K562 (cell line): ENCODE measurements around the gene GLT1D1. TPM values are rescaled to one million over a fixed set of nuclear protein-coding genes. Genes with fewer than 3 reads are reported as not detected.
A peak's percentile ranks its signal among the peaks of the same experiment; 100 is the strongest.

Experiments used
- ATAC-seq: fragments of 200-7000 bp; cut with Tn5 transposase; 3 replicates; pipeline ENCODE4 v1.9.1; 2020; ENCODE audit warnings: moderate library complexity
- BruUV-seq: library from RNA; stranded (reverse); fragments of 400-500 nt; replicated peaks from 2 replicates; lab custom pipeline; 2021; lab: Mats Ljungman, UMichigan
- CTCF ChIA-PET: fragments of 300-600 bp; formaldehyde crosslinking; extraction: SDS; loops from one replicate; lab custom pipeline; 2021; ENCODE audit warnings: low intra/inter-chr PET ratio; lab: Yijun Ruan, JAX
- POLR2A ChIA-PET: fragments of 300-600, 350-650 bp; sonication (Branson Sonifier 250); formaldehyde crosslinking; extraction: SDS; loops from one replicate; lab custom pipeline; 2021; ENCODE audit warnings: antibody characterized with exemption, inconsistent platforms; lab: Yijun Ruan, JAX
- DNase-seq, 4 experiments: peaks; one replicate each; pipeline versions ENCODE4 v3.0.0 to v3.0.0-alpha.2; 2011 to 2018; ENCODE audit warnings: low spot score in 3 of 4, mixed read lengths in 3 of 4; ENCODE audit errors: extremely low read depth in 1 of 4
- FAIRE-seq: peaks from 2 replicates; lab custom pipeline; 2011; peaks lifted over from hg19 to GRCh38; lab: Jason Lieb, UNC
- H2AFZ ChIP-seq: 2 replicates; pipeline ENCODE4 v1.6.0; 2011; ENCODE audit warnings: low read depth, low read length, control low read depth, inconsistent platforms
- H3K27ac ChIP-seq: fragments of 200-600 bp; 3 replicates; pipeline ENCODE4 v1.8.0; 2011; ENCODE audit warnings: low read depth, mild to moderate bottlenecking, control low read depth, inconsistent platforms, low read length, moderate library complexity, mixed read lengths; ENCODE audit errors: extremely low read depth
- H3K27me3 ChIP-seq, 2 experiments: fragments of 300-600 bp in 1 of 2; 2 replicates in 1 of 2; 3 replicates in 1 of 2; pipeline versions ENCODE4 v1.6.0 to v1.8.0; 2011; ENCODE audit warnings: inconsistent platforms in 2 of 2, low read length in 2 of 2, mild to moderate bottlenecking in 1 of 2, mixed read lengths in 1 of 2, moderate library complexity in 1 of 2; ENCODE audit not compliant: control insufficient read depth in 2 of 2, insufficient read depth in 2 of 2
- H3K36me3 ChIP-seq: fragments of 300-600 bp; 3 replicates; pipeline ENCODE4 v1.8.0; 2011; ENCODE audit warnings: mild to moderate bottlenecking, low read length, inconsistent platforms; ENCODE audit not compliant: control insufficient read depth, insufficient read depth
- H3K4me1 ChIP-seq, 2 experiments: fragments of 200-600 bp in 1 of 2; replicated peaks in 1 of 2; 2 replicates in 1 of 2; 3 replicates in 1 of 2; pipeline versions ENCODE4 v1.5.1 to v1.8.0; 2011; ENCODE audit warnings: inconsistent platforms in 2 of 2, low read length in 2 of 2, mild to moderate bottlenecking in 1 of 2, mixed read lengths in 1 of 2, moderate library complexity in 1 of 2; ENCODE audit not compliant: control insufficient read depth in 2 of 2, insufficient read depth in 2 of 2
- H3K4me2 ChIP-seq: 2 replicates; pipeline ENCODE4 v1.6.1; 2011; ENCODE audit warnings: low read length, control low read depth, inconsistent platforms, mixed read lengths; ENCODE audit not compliant: insufficient read depth
- H3K4me3 ChIP-seq: fragments of 200-600 bp; sonication (generic), shearing (Covaris generic); 2 replicates; pipeline ENCODE4 v1.5.1; 2016; ENCODE audit warnings: control low read depth, inconsistent platforms
- H3K79me2 ChIP-seq: fragments of 200-600 bp; 3 replicates; pipeline ENCODE4 v1.8.0; 2011; ENCODE audit warnings: low read length, inconsistent platforms; ENCODE audit not compliant: control insufficient read depth, insufficient read depth
- H3K9ac ChIP-seq, 2 experiments: 2 replicates each; pipeline versions ENCODE4 v1.6.0 to v1.6.1; 2011; ENCODE audit warnings: low read depth in 2 of 2, low read length in 2 of 2, control low read depth in 1 of 2, inconsistent platforms in 1 of 2, mild to moderate bottlenecking in 1 of 2, mixed read lengths in 1 of 2; ENCODE audit not compliant: insufficient read depth in 1 of 2
- H3K9me1 ChIP-seq: one replicate; pipeline ENCODE4 v1.6.0; 2011; ENCODE audit warnings: inconsistent platforms, mild to moderate bottlenecking, low read length, moderate library complexity; ENCODE audit not compliant: control insufficient read depth, insufficient read depth
- H3K9me3 ChIP-seq: replicated peaks from 2 replicates; pipeline ENCODE4 v1.5.1; 2011; ENCODE audit warnings: low read depth, low read length, inconsistent platforms; ENCODE audit not compliant: control insufficient read depth, insufficient read depth
- H4K20me1 ChIP-seq: replicated peaks from 2 replicates; pipeline ENCODE4 v1.6.1; 2011; ENCODE audit warnings: low read length, inconsistent platforms, mixed read lengths; ENCODE audit not compliant: control insufficient read depth, insufficient read depth
- CTBP1 ChIP-seq: fragments of 450-650 bp; IDR thresholded peaks from 2 replicates; pipeline ENCODE4 v1.6.1; 2016; ENCODE audit warnings: borderline replicate concordance
- GABPA ChIP-seq: fragments of 200-800 bp; sonication (Bioruptor generic); conservative IDR thresholded peaks from 2 replicates; pipeline ENCODE4 v1.6.1; 2016; ENCODE audit warnings: low read depth, missing genetic modification characterization, missing compliant biosample characterization
- HCFC1 ChIP-seq: IDR thresholded peaks from 2 replicates; pipeline ENCODE4 v1.6.1; 2012; ENCODE audit warnings: low read depth, low read length, improper control_type of control experiment
- HDAC2 ChIP-seq: fragments of 450-650 bp; IDR thresholded peaks from 2 replicates; pipeline ENCODE4 v1.6.1; 2016; ENCODE audit warnings: mild to moderate bottlenecking
- MTA3 ChIP-seq: fragments of 450-650 bp; formaldehyde crosslinking; IDR thresholded peaks from 2 replicates; pipeline ENCODE4 v1.6.1; 2017; ENCODE audit warnings: mild to moderate bottlenecking, borderline replicate concordance
- MXI1 ChIP-seq: IDR thresholded peaks from 2 replicates; pipeline ENCODE4 v1.6.1; 2011; ENCODE audit warnings: low read depth, mild to moderate bottlenecking, improper control_type of control experiment, low read length
- NONO ChIP-seq, 2 experiments: fragments of 200-400 bp in 1 of 2; fragments of 450-650 bp in 1 of 2; formaldehyde crosslinking in 1 of 2; IDR thresholded peaks; 2 replicates each; pipeline ENCODE4 v1.6.1; 2017; ENCODE audit warnings: low read depth in 2 of 2, mild to moderate bottlenecking in 2 of 2, moderate library complexity in 2 of 2, low read length in 1 of 2
- NR4A1 ChIP-seq, 2 experiments: fragments of 250-450 bp in 1 of 2; fragments of 450-650 bp in 1 of 2; sonication (Bioruptor Pico) in 1 of 2; IDR thresholded peaks; 2 replicates each; pipeline versions ENCODE4 v1.4.0 to v1.6.1; 2016 to 2020; ENCODE audit warnings: mild to moderate bottlenecking in 2 of 2, missing compliant biosample characterization in 1 of 2, missing genetic modification characterization in 1 of 2, moderate library complexity in 1 of 2
- YY1 ChIP-seq, 3 experiments: IDR thresholded peaks; 2 replicates each; pipeline ENCODE4 v1.6.1; 2011; ENCODE audit warnings: low read length in 2 of 3, mild to moderate bottlenecking in 2 of 3, moderate library complexity in 2 of 3, borderline replicate concordance in 1 of 3, control low read depth in 1 of 3, low read depth in 1 of 3; ENCODE audit not compliant: insufficient read depth in 3 of 3, insufficient replicate concordance in 2 of 3, control insufficient read depth in 1 of 3, insufficient read length in 1 of 3; ENCODE audit errors: extremely low read depth in 1 of 3
- WGBS: fragments of 100-300 bp; shearing (Covaris generic); methylation state at CpG from one replicate; pipeline ENCODE4 v1.1.6; 2016; ENCODE audit warnings: low coverage, mixed read lengths; ENCODE audit not compliant: insufficient coverage; ENCODE audit errors: missing lambda C conversion rate; 5-methylcytosine and 5-hydroxymethylcytosine counted together
- in situ Hi-C: fragments of 300-500 bp; cut with MboI; formaldehyde crosslinking; loops from 4 replicates; pipeline ENCODE4 v1.15.0; 2018; ENCODE audit warnings: inconsistent platforms, mixed read lengths
- intact Hi-C: fragments of 100-400 bp; cut with micrococcal nuclease; formaldehyde crosslinking; loops from 2 replicates; pipeline ENCODE4 v1.14.2; 2022
- polyA plus RNA-seq, 8 experiments: library from polyadenylated mRNA; depleted of rRNA in 4 of 8; stranded (reverse) in 5 of 8; unstranded in 3 of 8; fragments of >200 nt; fragmentation: Nextera tagmentation in 2 of 8; fragmentation: Illumina TruSeq in 1 of 8; extraction: Ambion mirVana in 2 of 8; extraction: Trizol in 1 of 8; gene quantifications; 2 replicates each; pipeline versions ENCODE4 v1.2.1 to v1.2.3, GENCODE V29; 2011 to 2014; ENCODE audit warnings: inconsistent platforms in 1 of 8, missing spikeins in 1 of 8
- total RNA-seq, 7 experiments: library from RNA; depleted of rRNA in 6 of 7; stranded (reverse); fragments of >200 nt in 6 of 7; fragmentation: Illumina TruSeq in 2 of 7; extraction: Trizol in 2 of 7; gene quantifications; 2 replicates each; pipeline versions ENCODE4 v1.2.1 to v1.2.3, GENCODE V29; 2011 to 2021; ENCODE audit warnings: low replicate concordance in 1 of 7
- TF ChIP-seq, protein P1 (sequence below): fragments of 450-650 bp; IDR thresholded peaks from 2 replicates; pipeline ENCODE4 v1.6.1; 2014; ENCODE audit warnings: low read depth, mild to moderate bottlenecking, moderate library complexity, borderline replicate concordance
- TF ChIP-seq, protein P2 (sequence below): fragments of 250-450 bp; sonication (Bioruptor Pico); IDR thresholded peaks from 2 replicates; pipeline ENCODE4 v1.9.0; 2021; ENCODE audit warnings: mild to moderate bottlenecking, inconsistent platforms

The GLT1D1 gene
- total and polyA plus RNA-seq, 9 of the 15 experiments (the other 6 are each of a cell fraction or from before 2014, with no cell fraction given), result 0.04 TPM; not detected in 8

DNA sequence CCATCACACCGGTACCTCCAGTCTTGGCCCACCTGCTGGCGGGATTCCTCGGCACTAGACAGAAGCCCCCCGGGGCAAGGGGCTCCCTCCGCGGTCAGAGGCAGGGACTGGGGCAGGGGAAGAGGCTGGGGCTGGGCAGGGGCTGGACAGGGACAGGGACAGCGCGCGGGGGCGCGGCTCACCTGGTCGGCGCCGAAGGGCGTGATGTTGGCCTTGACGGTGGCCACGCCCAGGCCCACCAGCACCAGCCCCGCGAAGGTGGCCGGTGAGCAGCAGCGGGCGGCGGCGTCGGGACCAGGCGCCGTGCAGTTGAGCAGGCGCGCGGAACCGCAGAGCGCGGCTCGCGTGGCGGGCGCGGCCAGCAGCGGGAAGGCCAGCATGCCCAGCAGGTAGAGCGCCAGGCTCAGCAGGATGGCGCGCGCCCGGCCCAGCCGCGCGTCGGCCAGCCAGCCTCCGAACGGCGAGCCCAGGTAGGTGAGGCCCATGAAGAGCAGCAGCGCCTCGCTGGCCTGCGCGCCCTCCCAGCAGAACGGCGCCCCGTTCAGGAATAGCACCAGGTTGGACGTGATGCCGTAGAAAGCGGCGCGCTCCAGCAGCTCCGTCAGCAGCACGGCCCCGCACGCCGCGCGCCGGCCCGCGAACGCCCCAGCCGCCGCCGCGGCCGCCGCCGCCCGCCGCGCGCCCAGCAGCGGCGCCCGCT lies 29.9 kb upstream of the GLT1D1 start (continued):
- peak; percentile 20; the same call in 1 of the 2 replicates for TF ChIP-seq MTA3
- peak in 1 of 2 experiments; percentile 46; a peak in 1 of 4 replicates for TF ChIP-seq NONO (IDR thresholded peaks at IDR 0.05; ENCODE audit: low read depth in 2 of 2, low read length in 1 of 2)
- TF ChIP-seq, protein P1, sequence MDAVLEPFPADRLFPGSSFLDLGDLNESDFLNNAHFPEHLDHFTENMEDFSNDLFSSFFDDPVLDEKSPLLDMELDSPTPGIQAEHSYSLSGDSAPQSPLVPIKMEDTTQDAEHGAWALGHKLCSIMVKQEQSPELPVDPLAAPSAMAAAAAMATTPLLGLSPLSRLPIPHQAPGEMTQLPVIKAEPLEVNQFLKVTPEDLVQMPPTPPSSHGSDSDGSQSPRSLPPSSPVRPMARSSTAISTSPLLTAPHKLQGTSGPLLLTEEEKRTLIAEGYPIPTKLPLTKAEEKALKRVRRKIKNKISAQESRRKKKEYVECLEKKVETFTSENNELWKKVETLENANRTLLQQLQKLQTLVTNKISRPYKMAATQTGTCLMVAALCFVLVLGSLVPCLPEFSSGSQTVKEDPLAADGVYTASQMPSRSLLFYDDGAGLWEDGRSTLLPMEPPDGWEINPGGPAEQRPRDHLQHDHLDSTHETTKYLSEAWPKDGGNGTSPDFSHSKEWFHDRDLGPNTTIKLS, result no peak
- peak; percentile 54 for TF ChIP-seq CTBP1
- TF ChIP-seq, all 486 proteins: peak for 19

DNA sequence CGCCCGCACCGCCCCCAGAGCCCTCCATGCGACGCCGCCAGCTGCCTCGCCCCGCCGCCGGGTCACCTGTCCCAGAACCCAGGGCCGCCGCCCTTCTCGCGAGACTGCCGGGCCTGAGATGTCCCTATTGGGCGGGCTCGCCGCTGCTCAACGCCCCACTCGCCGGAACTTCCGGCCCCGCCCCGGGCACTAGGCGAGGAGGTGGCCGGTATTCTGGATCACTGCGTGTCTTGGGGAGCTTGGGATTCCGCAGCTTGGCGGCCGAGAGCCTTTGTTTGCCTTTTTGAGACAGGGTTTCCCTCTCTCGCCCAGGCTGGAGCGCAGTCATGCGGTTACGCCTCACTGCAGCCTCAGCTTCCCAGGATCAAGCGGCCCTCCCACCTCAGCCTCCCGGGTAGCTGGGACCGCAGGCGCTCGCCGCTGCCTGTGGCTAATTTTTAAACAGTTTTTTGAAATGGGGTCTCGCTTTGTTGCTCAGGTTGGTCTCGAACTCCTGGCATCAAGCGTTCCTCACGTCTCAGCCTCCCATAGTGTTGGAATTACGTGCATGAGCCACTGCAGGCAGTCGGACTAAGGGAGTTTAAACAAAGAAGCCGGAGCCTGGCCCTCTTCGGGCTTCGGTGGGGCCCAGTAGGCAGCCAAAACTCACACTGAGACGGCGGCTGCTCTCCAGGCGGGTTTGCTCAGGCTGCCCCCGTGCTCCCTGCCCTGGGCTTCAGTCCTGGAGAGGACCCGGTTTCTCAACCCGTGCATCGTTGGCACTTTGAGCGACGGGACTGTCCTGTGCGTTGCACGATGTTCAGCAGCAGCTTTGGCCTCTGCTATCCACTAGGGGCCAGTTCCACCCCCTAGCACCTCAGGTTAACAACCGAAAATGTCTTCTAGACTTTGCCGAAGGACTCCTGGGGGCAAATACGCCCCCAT lies 29.1 kb upstream of the GLT1D1 start, which contains the start of gene SLC15A4:
Gene SLC15A4 (minus strand): TSS at position 43 of the 924 bp plus-strand sequence. CDS start 15 bp downstream, at position 28.
- H3K4me2 ChIP-seq, result peak within 1 kb of the TSS; percentile 85
- ATAC-seq (peak; percentile 98), FAIRE-seq (peak; percentile 72), DNase-seq (peak; percentile 95 to 98 (median 98))
- TSS peak; percentile 98 for BruUV-seq
- peaks cover 0 to 27% of the 10 kb centered on the region in 2 experiments; a peak in 3 of 5 replicates for H3K4me1 ChIP-seq
- ChIA-PET POLR2A (interaction anchor here (0.6 to 1.6 kb wide), 5 partner anchors 8 to 144 kb away, joined by 3 to 6 read pairs (median 4); no protein-coding TSS in a partner anchor), CTCF (no interaction called here)
- no peaks in the 10 kb centered on the region for H3K9me3 ChIP-seq
- 5% methylated on average over 29 of the region's 63 CpGs for WGBS
- H3K79me2 ChIP-seq, result peaks cover 43% of the 10 kb centered on the region
- H3K4me3 ChIP-seq, result peak within 1 kb of the TSS; percentile 75
- in situ Hi-C loops (no loop called here), intact Hi-C loops (no loop called here)
- peak within 1 kb of the TSS; percentile 78 to 99 for H3K9ac ChIP-seq
- H3K27me3 ChIP-seq, result peaks cover 6 to 8% of the 10 kb centered on the region in 2 experiments; a peak in 4 of 5 replicates
- peaks cover 3% of the 10 kb centered on the region for H3K9me1 ChIP-seq
- peaks cover 13% of the 10 kb centered on the region for H4K20me1 ChIP-seq
- peak within 1 kb of the TSS; percentile 99 for H2AFZ ChIP-seq
- peak within 1 kb of the TSS; percentile 84 for H3K27ac ChIP-seq
- H3K36me3 ChIP-seq, result peaks cover 23% of the 10 kb centered on the region; the same call in 2 of the 3 replicates
- 0 out of 2 replicates have a peak, but pooled peaks have one; percentile 41 for TF ChIP-seq NR4A1 (CRISPR knock-in tag; IDR thresholded peaks at IDR 0.05)
- TF ChIP-seq NR4A1 (tag; IDR thresholded peaks at IDR 0.05), result no peak
- peak in 2 of 3 experiments; percentile 49 to 65 for TF ChIP-seq YY1 (IDR thresholded peaks at IDR 0.05; ENCODE audit: borderline replicate concordance in 1 of 3, control insufficient read depth in 1 of 3, extremely low read depth in 1 of 3, insufficient read depth in 3 of 3, insufficient read length in 1 of 3, insufficient replicate concordance in 2 of 3, low read depth in 1 of 3, low read length in 2 of 3)
- TF ChIP-seq HCFC1, result peak; percentile 55; the same call in 1 of the 2 replicates
- TF ChIP-seq MXI1, result peak; percentile 30; the same call in 1 of the 2 replicates
- TF ChIP-seq HDAC2, result 0 out of 2 replicates have a peak, but pooled peaks have one; percentile 19
- TF ChIP-seq, protein P2, sequence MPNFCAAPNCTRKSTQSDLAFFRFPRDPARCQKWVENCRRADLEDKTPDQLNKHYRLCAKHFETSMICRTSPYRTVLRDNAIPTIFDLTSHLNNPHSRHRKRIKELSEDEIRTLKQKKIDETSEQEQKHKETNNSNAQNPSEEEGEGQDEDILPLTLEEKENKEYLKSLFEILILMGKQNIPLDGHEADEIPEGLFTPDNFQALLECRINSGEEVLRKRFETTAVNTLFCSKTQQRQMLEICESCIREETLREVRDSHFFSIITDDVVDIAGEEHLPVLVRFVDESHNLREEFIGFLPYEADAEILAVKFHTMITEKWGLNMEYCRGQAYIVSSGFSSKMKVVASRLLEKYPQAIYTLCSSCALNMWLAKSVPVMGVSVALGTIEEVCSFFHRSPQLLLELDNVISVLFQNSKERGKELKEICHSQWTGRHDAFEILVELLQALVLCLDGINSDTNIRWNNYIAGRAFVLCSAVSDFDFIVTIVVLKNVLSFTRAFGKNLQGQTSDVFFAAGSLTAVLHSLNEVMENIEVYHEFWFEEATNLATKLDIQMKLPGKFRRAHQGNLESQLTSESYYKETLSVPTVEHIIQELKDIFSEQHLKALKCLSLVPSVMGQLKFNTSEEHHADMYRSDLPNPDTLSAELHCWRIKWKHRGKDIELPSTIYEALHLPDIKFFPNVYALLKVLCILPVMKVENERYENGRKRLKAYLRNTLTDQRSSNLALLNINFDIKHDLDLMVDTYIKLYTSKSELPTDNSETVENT, result peak; percentile 62; the same call in 1 of the 2 replicates
- TF ChIP-seq GABPA (tag), result peak; percentile 96
